Loucy (cell line): ENCODE data around the gene GMIP.

Experiments
- CTCF ChIP-seq: fragments of 200-600 bp; sonication (generic); conservative IDR thresholded peaks from 2 replicates; pipeline ENCODE4 v1.5.1; 2014; ENCODE audit warnings: mild to moderate bottlenecking, antibody characterized with exemption, low read length
- EZH2phosphoT487 ChIP-seq: fragments of 200-600 bp; IDR thresholded peaks from 2 replicates; pipeline ENCODE4 v1.6.1; 2018; ENCODE audit warnings: antibody characterized with exemption, mild to moderate bottlenecking, moderate library complexity, borderline replicate concordance

GRCh38 chr19:19677579-19677978 lies 34.1 kb upstream of the GMIP start:
- TF ChIP-seq CTCF (no peak), EZH2phosphoT487 (no peak)
